ENCODE measurements around the gene SMIM10. TPM values are rescaled to one million over a fixed set of nuclear protein-coding genes. Genes with fewer than 3 reads are reported as not detected.
"Not testable (repeated sequence)": the region's sequence is repeated elsewhere in the genome, so short reads cannot be mapped to it uniquely, and the experiment has no call there.

Gene SMIM10
- total RNA-seq, 2 donors from 2014 or later, result 1.4 to 2.5 TPM

DNA sequence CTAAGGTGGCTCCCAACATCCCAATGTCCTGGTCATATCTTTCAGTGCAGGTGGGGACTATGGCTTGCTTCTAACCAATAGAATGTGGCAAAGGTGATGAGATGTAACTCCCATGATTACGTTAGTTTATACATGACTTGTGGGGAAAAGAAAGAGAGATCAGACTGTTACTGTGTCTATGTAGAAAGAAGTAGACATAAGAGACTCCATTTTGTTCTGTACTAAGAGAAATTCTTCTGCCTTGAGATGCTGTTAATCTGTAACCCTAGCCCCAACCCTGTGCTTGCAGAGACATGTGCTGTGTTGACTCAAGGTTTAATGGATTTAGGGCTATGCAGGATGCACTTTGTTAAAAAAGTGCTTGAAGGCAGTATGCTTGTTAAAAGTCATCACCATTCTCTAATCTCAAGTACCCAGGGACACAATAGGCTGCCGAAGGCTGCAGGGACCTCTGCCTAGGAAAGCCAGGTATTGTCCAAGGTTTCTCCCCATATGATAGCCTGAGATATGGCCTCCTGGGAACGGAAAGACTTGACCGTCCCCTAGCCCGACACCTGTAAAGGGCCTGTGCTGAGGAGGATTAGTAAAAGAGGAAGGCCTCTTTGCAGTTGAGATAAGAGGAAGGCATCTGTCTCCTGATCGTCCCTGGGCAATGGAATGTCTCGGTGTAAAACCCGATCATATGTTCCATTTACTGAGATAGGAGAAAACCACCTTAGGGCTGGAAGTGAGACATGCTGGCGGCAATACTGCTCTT, 39.6 kb downstream of the SMIM10 start:
- not testable (repeated sequence) for H3K36me3 Mint-ChIP-seq; H3K9me3 Mint-ChIP-seq; ATAC-seq; H3K27ac Mint-ChIP-seq; H3K4me3 Mint-ChIP-seq; DNase-seq (ENCODE audit: low spot score)
- Mint-ChIP-seq H3K4me1 (ENCODE audit: low read depth in 2 of 2) (peaks cover 9 to 11% of the 10 kb centered on the region in 2 donors), H3K27me3 (peaks cover 18 to 27% of the 10 kb centered on the region in 2 donors)

DNA sequence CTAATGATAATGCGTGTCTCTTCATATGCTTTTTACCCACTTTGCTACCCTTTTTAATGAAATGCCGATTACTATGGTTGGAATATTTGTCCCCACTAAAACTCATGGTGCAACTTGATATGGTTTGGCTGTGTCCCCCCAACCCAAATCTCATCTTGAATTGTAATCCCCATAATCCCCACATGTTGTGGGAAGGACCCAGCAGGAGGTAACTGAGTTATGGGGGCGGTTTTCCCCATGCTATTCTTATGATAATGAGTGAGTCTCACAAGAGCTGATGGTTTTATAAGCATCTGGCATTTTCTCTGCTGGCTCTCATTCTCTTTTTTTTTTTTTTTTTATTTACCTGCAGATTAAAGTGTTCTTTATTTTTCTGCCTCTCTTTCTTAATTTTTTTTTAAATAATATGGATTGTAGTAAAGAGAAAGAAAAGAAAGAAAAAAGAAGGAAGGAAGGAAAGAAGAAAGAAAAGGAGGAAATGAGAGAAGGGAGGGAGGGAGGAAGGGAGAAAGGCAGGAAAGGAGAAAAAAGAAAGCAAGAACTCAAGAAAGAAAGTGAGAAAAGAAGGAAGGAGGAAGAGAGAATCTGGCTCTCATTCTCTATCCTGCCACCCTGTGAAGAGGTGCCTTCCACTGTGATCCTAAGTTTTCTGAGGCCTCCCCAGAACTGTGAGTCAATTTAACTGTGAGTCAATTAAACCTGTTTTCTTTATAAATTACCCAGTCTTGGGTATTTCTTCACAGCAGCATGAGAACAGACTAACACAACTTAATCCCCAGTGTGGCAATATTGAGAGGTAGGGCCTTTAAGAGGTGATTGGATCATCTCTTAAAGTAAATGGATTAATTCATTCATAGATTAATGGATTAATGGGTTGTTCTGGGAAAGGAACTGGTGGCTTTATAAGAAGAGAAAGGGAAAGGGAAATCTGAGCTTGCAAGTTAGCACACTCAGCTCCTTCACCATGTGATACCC, 50.6 kb downstream of the SMIM10 start:
- not testable (repeated sequence) for H3K27me3 Mint-ChIP-seq; DNase-seq (ENCODE audit: low spot score); H3K27ac Mint-ChIP-seq; H3K4me1 Mint-ChIP-seq (ENCODE audit: low read depth in 2 of 2); ATAC-seq; H3K9me3 Mint-ChIP-seq; H3K36me3 Mint-ChIP-seq; H3K4me3 Mint-ChIP-seq

Other genes with a start within 250 kb of the SMIM10 start
- gene PABIR2, start 193.8 kb upstream of the SMIM10 start, total RNA-seq, result 10 to 100 TPM; 38.2 to 51.5 TPM
- gene MOSPD1, start 75.7 kb upstream of the SMIM10 start, total RNA-seq, result 10 to 100 TPM; 15.6 to 16.4 TPM
- gene RTL8B, start 31.6 kb downstream of the SMIM10 start, total RNA-seq, result 1 to 10 TPM in 1 of 2 donors, under 1 TPM in 1; 0.47 to 1.9 TPM
- 10 to 100 TPM; 35.0 to 44.2 TPM for gene RTL8C, start 41.4 kb downstream of the SMIM10 start, total RNA-seq
- 10 to 100 TPM; 11.1 to 18.3 TPM for gene RTL8A, start 61.1 kb downstream of the SMIM10 start, total RNA-seq
- not detected for gene SMIM10L2B, start 107.7 kb downstream of the SMIM10 start, total RNA-seq
- not detected for gene ETDB, start 129.5 kb downstream of the SMIM10 start, total RNA-seq
- not detected for gene CT55, start 180.4 kb downstream of the SMIM10 start, total RNA-seq